Stomach (tissue), 9 donors: ENCODE data around the gene MIOX. TPM values are rescaled to one million over a fixed set of nuclear protein-coding genes. Genes with fewer than 3 reads are reported as not detected.
"Not testable (repeated sequence)": the region's sequence is repeated elsewhere in the genome, so short reads cannot be mapped to it uniquely, and the experiment has no call there.

Experiments
- DNase-seq, 2 donors: peaks; one replicate each; pipeline versions ENCODE4 v3.0.0 to v3.0.0-alpha.2; 2013 to 2019
- H3K27ac ChIP-seq, 5 donors: fragments of 200-600 bp in 4 of 5; sonication (generic) in 4 of 5; one replicate each; pipeline ENCODE4 v1.5.1; 2013 to 2019; ENCODE audit warnings: mild to moderate bottlenecking in 1 of 5, moderate library complexity in 1 of 5
- H3K27me3 ChIP-seq, 3 donors: fragments of 200-600 bp; sonication (generic); one replicate each; pipeline ENCODE4 v1.5.1; 2017 to 2019; ENCODE audit warnings: mixed run types in 1 of 3
- H3K36me3 ChIP-seq, 4 donors: fragments of 200-600 bp; sonication (generic); 1 replicate in 3 of 4; 2 replicates in 1 of 4; pipeline ENCODE4 v1.5.1; 2016 to 2019
- H3K4me1 ChIP-seq, 4 donors: fragments of 200-600 bp; sonication (generic); one replicate each; pipeline ENCODE4 v1.5.1; 2016 to 2019
- H3K4me3 ChIP-seq, 4 donors: fragments of 200-600 bp; sonication (generic) in 3 of 4; one replicate each; pipeline ENCODE4 v1.5.1; 2016 to 2019; ENCODE audit warnings: mild to moderate bottlenecking in 1 of 4
- H3K9me3 ChIP-seq, 4 donors: fragments of 200-600 bp; sonication (generic); one replicate each; pipeline ENCODE4 v1.5.1; 2016 to 2019
- EP300 ChIP-seq: sonication (generic); formaldehyde crosslinking; IDR thresholded peaks from one replicate; pipeline ENCODE4 v1.6.1; 2017; ENCODE audit warnings: antibody characterized with exemption
- POLR2A ChIP-seq, 4 donors: fragments of 450-650 bp; IDR thresholded peaks; one replicate each; pipeline ENCODE4 v1.6.1; 2016; ENCODE audit warnings: antibody characterized with exemption in 4 of 4, control low read depth in 2 of 4, mild to moderate bottlenecking in 1 of 4, moderate library complexity in 1 of 4
- POLR2AphosphoS5 ChIP-seq, 3 donors: sonication (generic); formaldehyde crosslinking; IDR thresholded peaks; one replicate each; pipeline ENCODE4 v1.6.1; 2016; ENCODE audit warnings: antibody characterized with exemption in 3 of 3
- whole genome bisulfite sequencing, 5 donors: extraction: QIAGEN DNeasy Blood & Tissue Kit in 3 of 5; methylation state at CpG; one replicate each; pipeline versions ENCODE4 v1.1.5 to v1.1.7; 2013 to 2018; 5-methylcytosine and 5-hydroxymethylcytosine counted together
- intact Hi-C: fragments of 100-400 bp; cut with DNase I; formaldehyde crosslinking; loops from one replicate; pipeline ENCODE4 v1.15.1; 2023; ENCODE audit warnings: low total_unique reads
- polyA plus RNA-seq, 3 donors: library from polyadenylated mRNA; stranded (reverse); fragments of 200-250 nt; gene quantifications; one replicate each; pipeline ENCODE4 v1.2.3, GENCODE V29; 2013
- total RNA-seq, 5 donors: library from RNA; depleted of rRNA; stranded (reverse); fragments of >200 nt; gene quantifications; one replicate each; pipeline versions ENCODE4 v1.1.0 to v1.2.3, GENCODE V29; 2014 to 2016
- TF ChIP-seq, protein P1 (sequence below), 7 experiments: fragments of 450-650 bp in 4 of 7; fragments of 200-600 bp in 3 of 7; sonication (generic) in 3 of 7; IDR thresholded peaks; one replicate each; pipeline ENCODE4 v1.5.1; 2016 to 2019; ENCODE audit warnings: antibody characterized with exemption in 7 of 7, control low read depth in 2 of 7, mild to moderate bottlenecking in 1 of 7
- donor health status: healthy with polysubstance abuse.
- donor health status: Bipolar disorder and iron deficiency.
- donor health status: healthy.

Gene MIOX
- total and polyA plus RNA-seq, 8 donors: 0.40 TPM; not detected in 7

DNA sequence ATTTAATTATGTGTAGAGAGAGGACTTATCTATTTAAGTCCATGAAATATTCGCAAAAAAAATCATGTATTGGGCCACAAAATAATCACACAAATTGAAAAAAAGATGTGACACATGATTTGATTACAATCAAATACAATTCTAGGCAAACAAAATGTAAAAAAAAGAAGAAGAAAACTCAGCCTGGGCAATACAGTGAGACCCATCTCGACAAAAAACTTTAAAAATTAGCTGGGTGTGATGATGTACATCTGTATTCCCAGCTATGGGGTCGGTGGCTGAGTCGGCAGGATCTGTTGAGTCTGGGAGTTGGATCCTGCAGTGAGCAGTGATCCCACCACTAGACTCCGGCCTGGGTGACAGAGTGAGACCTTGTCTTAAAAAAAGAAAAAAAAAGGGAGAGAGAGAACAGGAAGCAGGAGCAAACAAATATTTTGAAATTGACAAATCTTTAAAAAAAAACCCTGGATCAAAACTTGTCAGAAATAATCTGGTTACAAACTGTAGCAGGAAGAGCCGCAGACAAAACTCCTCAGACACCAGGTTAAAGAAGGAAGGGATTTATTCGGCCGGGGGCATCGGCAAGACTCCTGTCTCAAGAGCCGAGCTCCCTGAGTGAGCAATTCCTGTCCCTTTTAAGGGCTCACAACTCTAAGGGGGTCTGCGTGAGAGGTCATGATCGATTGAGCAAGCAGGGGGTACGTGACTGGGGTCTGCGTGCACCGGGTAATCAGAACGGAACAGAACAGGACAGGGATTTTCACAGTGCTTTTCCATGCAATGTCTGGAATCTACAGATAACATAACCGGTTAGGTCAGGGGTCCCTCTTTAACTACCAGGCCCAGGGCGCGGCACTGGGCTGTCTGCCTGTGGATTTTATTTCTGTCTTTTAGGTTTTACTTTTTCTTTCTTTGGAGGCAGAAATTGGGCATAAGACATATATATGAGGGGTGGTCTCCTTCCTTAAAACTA lies 46.5 kb downstream of the MIOX start:
- H3K27me3 ChIP-seq: peaks cover 0 to 73% (median 0%) of the 10 kb centered on the region in 3 donors
- peak overlapping the region in 4 of 5 donors; percentile 92 to 98 (median 94) for H3K27ac ChIP-seq
- intact Hi-C loops: no loop called here
- H3K4me1 ChIP-seq: peaks cover 39 to 71% (median 47%) of the 10 kb centered on the region in 4 donors
- no peak for TF ChIP-seq POLR2A (IDR thresholded peaks at IDR 0.05)
- TF ChIP-seq, protein P1, sequence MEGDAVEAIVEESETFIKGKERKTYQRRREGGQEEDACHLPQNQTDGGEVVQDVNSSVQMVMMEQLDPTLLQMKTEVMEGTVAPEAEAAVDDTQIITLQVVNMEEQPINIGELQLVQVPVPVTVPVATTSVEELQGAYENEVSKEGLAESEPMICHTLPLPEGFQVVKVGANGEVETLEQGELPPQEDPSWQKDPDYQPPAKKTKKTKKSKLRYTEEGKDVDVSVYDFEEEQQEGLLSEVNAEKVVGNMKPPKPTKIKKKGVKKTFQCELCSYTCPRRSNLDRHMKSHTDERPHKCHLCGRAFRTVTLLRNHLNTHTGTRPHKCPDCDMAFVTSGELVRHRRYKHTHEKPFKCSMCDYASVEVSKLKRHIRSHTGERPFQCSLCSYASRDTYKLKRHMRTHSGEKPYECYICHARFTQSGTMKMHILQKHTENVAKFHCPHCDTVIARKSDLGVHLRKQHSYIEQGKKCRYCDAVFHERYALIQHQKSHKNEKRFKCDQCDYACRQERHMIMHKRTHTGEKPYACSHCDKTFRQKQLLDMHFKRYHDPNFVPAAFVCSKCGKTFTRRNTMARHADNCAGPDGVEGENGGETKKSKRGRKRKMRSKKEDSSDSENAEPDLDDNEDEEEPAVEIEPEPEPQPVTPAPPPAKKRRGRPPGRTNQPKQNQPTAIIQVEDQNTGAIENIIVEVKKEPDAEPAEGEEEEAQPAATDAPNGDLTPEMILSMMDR (IDR thresholded peaks at IDR 0.05): no peak
- TF ChIP-seq POLR2AphosphoS5 (IDR thresholded peaks at IDR 0.05): no peak
- no peak for TF ChIP-seq EP300
- whole genome bisulfite sequencing, 5 donors: 55 to 69% (median 59%) methylated on average over 19 of the region's 19 CpGs
- H3K9me3 ChIP-seq: no peaks in the 10 kb centered on the region
- DNase-seq: no peak
- H3K36me3 ChIP-seq: no peaks in the 10 kb centered on the region
- peak overlapping the region in 1 of 4 donors; percentile 53 for H3K4me3 ChIP-seq

DNA sequence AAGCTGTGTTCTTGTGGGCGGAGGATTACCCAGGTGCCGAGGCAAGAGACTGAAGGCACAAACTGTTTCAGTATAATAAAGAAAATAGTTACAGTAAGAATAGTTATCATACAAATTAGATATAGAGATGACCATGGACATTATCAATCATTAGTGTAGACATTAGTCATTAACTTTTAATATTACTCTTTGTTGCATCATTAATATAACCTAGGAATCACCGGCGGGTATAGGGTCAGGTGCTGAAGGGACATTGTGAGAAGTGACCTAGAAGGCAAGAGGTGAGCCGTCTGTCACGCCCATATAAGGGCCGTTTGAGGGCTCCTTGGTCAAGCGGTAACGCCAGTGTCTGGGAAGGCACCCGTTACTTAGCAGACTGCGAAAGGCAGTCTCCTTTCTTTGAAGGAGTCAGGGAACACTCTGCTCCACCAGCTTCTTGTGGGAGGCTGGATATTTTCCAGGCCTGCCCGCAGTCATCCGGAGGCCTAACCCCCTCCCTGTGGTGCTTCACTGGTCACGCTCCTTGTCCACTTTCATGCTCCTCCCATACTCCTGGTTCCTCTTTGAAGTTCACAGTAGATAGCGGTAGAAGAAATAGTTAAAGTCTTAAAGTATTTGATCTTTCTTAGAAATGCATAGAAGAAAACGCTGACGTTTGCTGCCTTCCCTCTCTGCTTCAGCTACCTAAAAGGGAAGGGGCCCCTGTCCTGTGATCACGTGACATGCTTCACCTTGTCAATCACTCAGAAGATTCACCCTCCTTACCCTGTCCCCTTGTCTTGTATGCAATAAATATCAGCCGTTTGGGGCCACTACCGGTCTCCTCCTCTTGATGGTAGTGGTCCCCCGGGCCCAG lies 47.4 kb downstream of the MIOX start:
- DNase-seq, intact Hi-C loops, H3K9me3 ChIP-seq, H3K4me3 ChIP-seq, H3K36me3 ChIP-seq: not testable (repeated sequence)
- Histone ChIP-seq H3K4me1 (peaks cover 40 to 71% (median 45%) of the 10 kb centered on the region in 4 donors), H3K27ac (peak overlapping the region in 3 of 5 donors; percentile 27 to 98 (median 95)), H3K27me3 (peaks cover 0 to 73% (median 0%) of the 10 kb centered on the region in 3 donors)
- 57 to 65% (median 59%) methylated on average over 21 of the region's 21 CpGs for WGBS, 5 donors

DNA sequence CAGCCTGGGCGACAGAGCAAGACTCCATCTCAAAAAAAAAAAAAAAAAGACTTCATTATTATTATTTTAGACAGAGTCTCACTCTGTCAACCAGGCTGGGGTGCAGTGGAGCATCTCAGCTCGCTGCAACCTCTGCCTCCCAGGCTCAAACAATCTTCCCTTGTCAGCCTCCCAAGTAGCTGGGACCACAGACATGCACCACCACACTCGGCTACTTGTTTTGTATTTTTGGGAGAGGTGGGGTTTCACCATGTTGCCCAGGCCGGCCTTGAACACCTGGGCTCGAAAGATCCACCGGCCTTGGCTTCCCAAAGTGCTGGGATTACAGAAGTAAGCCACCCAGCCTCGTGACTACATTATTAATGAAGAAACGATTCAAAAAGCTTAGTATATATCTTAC lies 48.5 kb downstream of the MIOX start:
- Histone ChIP-seq H3K4me1 (peaks cover 38 to 69% (median 42%) of the 10 kb centered on the region in 4 donors), H3K27me3 (peaks cover 0 to 63% (median 0%) of the 10 kb centered on the region in 3 donors), H3K4me3 (no peak overlapping the region), H3K9me3 (no peaks in the 10 kb centered on the region), H3K27ac (peak overlapping the region in 2 of 5 donors; percentile 95 to 98), H3K36me3 (no peaks in the 10 kb centered on the region)
- TF ChIP-seq POLR2A (IDR thresholded peaks at IDR 0.05): no peak
- no peak for TF ChIP-seq EP300
- TF ChIP-seq POLR2AphosphoS5 (IDR thresholded peaks at IDR 0.05): no peak
- TF ChIP-seq, protein P1 (IDR thresholded peaks at IDR 0.05): no peak
- WGBS, 5 donors: 79 to 93% (median 88%) methylated on average over 7 to 8 of the region's 8 CpGs
- intact Hi-C loops: no loop called here
- DNase-seq: no peak

DNA sequence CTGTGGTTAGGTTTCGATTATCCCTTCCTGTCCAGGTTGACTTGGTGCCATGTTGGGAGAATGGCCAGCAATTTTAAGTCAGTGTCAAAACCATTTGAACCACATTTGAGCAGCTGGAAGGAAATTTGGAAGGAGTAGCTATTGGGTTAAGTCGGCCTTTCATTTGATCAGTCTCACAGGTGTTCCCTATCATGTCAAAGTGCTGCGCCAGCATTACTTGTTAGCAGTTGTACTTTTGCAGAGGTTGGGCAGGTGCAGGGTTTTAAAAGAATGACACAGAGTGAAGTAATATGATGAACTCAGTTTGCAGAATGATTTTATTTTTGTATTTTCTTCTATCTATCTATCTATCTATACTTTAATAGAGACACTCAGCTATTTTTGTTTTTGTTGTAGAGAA lies 49.6 kb downstream of the MIOX start:
- no peak for TF ChIP-seq POLR2AphosphoS5 (IDR thresholded peaks at IDR 0.05)
- TF ChIP-seq EP300: no peak
- TF ChIP-seq POLR2A (IDR thresholded peaks at IDR 0.05): no peak
- TF ChIP-seq, protein P1 (IDR thresholded peaks at IDR 0.05): no peak
- intact Hi-C loops: no loop called here
- H3K4me3 ChIP-seq: no peak overlapping the region
- no peaks in the 10 kb centered on the region for H3K36me3 ChIP-seq
- DNase-seq: no peak
- H3K27me3 ChIP-seq: peaks cover 0 to 52% (median 0%) of the 10 kb centered on the region in 3 donors
- peaks cover 29 to 68% (median 35%) of the 10 kb centered on the region in 4 donors for H3K4me1 ChIP-seq
- peak overlapping the region in 1 of 5 donors; percentile 98 for H3K27ac ChIP-seq
- WGBS, 5 donors: 54 to 80% (median 73%) methylated on average over 3 of the region's 3 CpGs
- H3K9me3 ChIP-seq: no peaks in the 10 kb centered on the region
